ENCODE results near the gene TLX3. TPM values are rescaled to one million over a fixed set of nuclear protein-coding genes. Genes with fewer than 3 reads are reported as not detected.

TLX3 gene
- total RNA-seq, 4 donors from 2014 or later: not detected

- no peak for TF ChIP-seq POLR2A (IDR thresholded peaks at IDR 0.05)
- TF ChIP-seq CTCF (IDR thresholded peaks at IDR 0.05): no peak
- WGBS, 2 donors: 8 to 12% methylated on average over 20 of the region's 20 CpGs
Observed at GRCh38 chr5:171315925-171316257, 6.8 kb downstream of the TLX3 start.

GRCh38 chr5:171316258-171317121 is 7.4 kb downstream of the TLX3 start:
- WGBS, 2 donors: 5 to 7% methylated on average over 39 to 47 of the region's 66 CpGs
- intact Hi-C loops (cut with DNase I; ENCODE audit: low total_unique reads): no loop called here
- no peak overlapping the region for H3K4me3 ChIP-seq (ENCODE audit: low read depth, poor library complexity, severe bottlenecking)
- no peak for TF ChIP-seq POLR2A (IDR thresholded peaks at IDR 0.05)
- TF ChIP-seq CTCF (IDR thresholded peaks at IDR 0.05): no peak
- peak in 1 of 2 donors; percentile 82 for DNase-seq (ENCODE audit: low spot score in 2 of 2)

More at GRCh38 chr5:171315925-171316257, 6.8 kb downstream of the TLX3 start:
- no peak overlapping the region for H3K4me3 ChIP-seq (ENCODE audit: low read depth, poor library complexity, severe bottlenecking)
- intact Hi-C loops (cut with DNase I; ENCODE audit: low total_unique reads): no loop called here
- no peak for DNase-seq (ENCODE audit: low spot score in 2 of 2)

GRCh38 chr5:171317230-171317629 is 8.2 kb downstream of the TLX3 start:
- no peak overlapping the region for H3K4me3 ChIP-seq (ENCODE audit: low read depth, poor library complexity, severe bottlenecking)
- intact Hi-C loops (cut with DNase I; ENCODE audit: low total_unique reads): no loop called here
- WGBS, 2 donors: 12 to 14% methylated on average over 11 of the region's 11 CpGs
- peak in 1 of 2 donors; percentile 20 for DNase-seq (ENCODE audit: low spot score in 2 of 2)
- TF ChIP-seq CTCF (IDR thresholded peaks at IDR 0.05) (no peak), POLR2A (IDR thresholded peaks at IDR 0.05) (no peak)

GRCh38 chr5:171318026-171318425 is 9.0 kb downstream of the TLX3 start:
- no peak overlapping the region for H3K4me3 ChIP-seq (ENCODE audit: low read depth, poor library complexity, severe bottlenecking)
- TF ChIP-seq CTCF (IDR thresholded peaks at IDR 0.05) (no peak), POLR2A (IDR thresholded peaks at IDR 0.05) (no peak)
- DNase-seq (ENCODE audit: low spot score in 2 of 2): peak in 1 of 2 donors; percentile 72
- WGBS, 2 donors: 7 to 11% methylated on average over 9 of the region's 9 CpGs
- intact Hi-C loops (cut with DNase I; ENCODE audit: low total_unique reads): no loop called here

GRCh38 chr5:171321447-171321846 is 12.4 kb downstream of the TLX3 start:
- DNase-seq (ENCODE audit: low spot score in 2 of 2): peak in 1 of 2 donors; percentile 66
- intact Hi-C loops (cut with DNase I; ENCODE audit: low total_unique reads): no loop called here
- H3K4me3 ChIP-seq (ENCODE audit: low read depth, poor library complexity, severe bottlenecking): no peak overlapping the region
- TF ChIP-seq CTCF (IDR thresholded peaks at IDR 0.05) (no peak), POLR2A (IDR thresholded peaks at IDR 0.05) (no peak)
- 79% methylated on average over 7 of the region's 7 CpGs for WGBS, 2 donors

Data from lower leg skin (tissue), 4 donors.